ENCODE data around the gene MACROD2.

GRCh38 chr20:14885661-14886060, 890.3 kb downstream of the MACROD2 start:
- TF ChIP-seq, protein P1, sequence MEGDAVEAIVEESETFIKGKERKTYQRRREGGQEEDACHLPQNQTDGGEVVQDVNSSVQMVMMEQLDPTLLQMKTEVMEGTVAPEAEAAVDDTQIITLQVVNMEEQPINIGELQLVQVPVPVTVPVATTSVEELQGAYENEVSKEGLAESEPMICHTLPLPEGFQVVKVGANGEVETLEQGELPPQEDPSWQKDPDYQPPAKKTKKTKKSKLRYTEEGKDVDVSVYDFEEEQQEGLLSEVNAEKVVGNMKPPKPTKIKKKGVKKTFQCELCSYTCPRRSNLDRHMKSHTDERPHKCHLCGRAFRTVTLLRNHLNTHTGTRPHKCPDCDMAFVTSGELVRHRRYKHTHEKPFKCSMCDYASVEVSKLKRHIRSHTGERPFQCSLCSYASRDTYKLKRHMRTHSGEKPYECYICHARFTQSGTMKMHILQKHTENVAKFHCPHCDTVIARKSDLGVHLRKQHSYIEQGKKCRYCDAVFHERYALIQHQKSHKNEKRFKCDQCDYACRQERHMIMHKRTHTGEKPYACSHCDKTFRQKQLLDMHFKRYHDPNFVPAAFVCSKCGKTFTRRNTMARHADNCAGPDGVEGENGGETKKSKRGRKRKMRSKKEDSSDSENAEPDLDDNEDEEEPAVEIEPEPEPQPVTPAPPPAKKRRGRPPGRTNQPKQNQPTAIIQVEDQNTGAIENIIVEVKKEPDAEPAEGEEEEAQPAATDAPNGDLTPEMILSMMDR (conservative IDR thresholded peaks at IDR 0.05; ENCODE audit: low read depth in 2 of 2): no peak
- no peak for TF ChIP-seq REST (IDR thresholded peaks at IDR 0.05; ENCODE audit: unreplicated experiment)

Data from GM23338 (cell line).